HuH-7.5 (cell line): ENCODE results near the gene HEXIM1.

Experiments
- DNase-seq: peaks from one replicate; pipeline ENCODE4 v3.0.0; 2011; ENCODE audit warnings: low spot score

HEXIM1 gene

DNA sequence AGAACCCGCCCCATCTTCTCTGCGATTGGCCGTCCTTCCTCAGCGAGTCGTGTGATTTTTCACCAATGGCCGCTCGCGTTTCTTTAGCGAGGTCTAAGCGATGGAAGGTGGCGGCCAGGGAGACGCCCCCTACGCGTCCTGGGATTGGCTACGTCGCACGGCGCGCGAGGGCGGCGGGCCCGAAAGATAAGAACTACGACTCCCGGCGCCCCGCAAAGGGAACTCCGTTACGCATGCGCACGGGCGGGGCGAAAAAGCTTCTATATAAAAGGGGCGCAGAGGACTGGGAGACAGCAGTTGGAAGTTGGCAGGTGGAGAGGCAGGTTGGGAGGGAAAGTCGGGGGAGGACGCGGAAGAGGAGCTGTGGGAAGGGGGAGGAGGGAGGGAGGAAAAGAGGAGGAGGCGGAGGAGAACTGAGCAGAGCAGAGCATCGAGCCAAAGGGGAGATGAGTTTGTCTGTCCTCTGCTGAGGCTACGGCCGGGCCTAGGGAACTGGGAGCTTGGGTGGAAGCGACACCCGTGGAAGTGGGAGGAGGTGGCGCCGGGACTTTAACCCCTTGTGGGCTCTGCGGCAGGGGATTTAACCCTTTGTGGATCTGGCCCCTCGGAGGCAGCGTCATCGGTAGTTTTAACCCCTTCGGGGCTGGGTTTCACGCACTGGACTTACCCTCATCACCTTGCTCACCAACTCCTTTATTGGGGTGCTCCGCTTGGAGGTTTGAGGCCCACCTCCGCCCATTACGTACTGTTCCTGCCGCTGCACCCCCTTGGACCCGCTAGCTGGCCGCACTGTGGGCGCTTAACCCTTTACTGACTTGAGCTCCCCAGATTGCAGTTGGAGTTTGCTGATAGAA lies at the start of gene HEXIM1:
Gene HEXIM1 (plus strand): TSS at position 293 of the 854 bp plus-strand sequence. CDS start 716 bp downstream, outside the sequence.
- DNase-seq = peak; percentile 98

DNA sequence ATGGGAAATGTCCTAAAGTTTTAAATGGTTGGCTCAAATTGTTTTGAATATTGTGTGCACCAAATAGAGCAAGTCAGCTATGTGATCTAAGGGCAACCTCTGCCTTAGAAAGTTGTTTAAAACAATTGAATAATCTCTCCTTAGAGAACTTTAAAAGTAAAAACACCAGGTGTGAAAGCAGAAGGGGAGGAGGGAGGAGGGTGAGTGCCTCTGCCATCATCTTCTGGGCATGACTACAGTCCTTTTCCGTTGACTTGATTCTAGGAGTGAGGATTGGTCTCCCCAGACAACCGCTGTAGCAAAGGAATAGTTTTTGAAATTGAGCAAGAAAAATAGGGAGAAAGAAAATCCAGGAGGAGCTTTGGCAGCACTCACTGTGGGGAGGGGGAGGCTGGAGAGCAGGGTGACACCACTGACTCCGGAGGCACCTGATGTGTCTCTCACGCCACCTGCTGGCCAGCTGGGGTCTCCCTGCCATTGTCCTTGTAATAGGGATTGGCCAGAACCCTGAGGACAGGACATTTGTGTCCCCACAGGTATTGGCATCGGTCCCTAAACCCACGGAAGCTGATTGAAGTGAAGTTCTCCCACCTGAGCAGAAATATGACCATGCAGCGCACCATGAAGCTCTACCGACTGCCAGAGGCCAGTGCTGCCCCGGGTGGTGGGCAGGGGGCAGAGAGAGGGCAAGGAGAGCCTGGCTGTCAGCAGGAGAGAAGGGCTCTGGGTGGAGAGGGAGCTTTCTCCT lies 49.2 kb upstream of the HEXIM1 start:
- DNase-seq = peak; percentile 96

DNA sequence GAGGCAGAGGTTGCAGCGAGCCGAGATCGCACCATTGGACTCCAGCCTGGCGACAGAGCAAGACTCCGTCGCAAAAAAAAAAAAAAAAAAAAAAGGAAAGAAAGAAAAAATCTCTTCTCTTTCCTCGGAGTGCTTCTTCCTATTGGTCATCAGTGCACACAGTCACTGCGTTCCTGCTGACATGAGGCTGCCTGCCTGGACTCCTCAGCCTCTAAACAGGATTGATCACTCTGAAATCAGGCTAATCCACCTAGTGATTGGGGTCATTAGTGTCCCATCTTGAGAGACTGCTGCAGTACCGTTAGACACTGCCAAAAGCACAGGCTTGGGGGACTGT lies 46.8 kb upstream of the HEXIM1 start:
- no peak for DNase-seq

GRCh38 chr17:45101883-45102811 lies 46.1 kb upstream of the HEXIM1 start:
- peak; percentile 61 for DNase-seq

GRCh38 chr17:45102856-45103255 lies 45.4 kb upstream of the HEXIM1 start:
- no peak for DNase-seq

DNA sequence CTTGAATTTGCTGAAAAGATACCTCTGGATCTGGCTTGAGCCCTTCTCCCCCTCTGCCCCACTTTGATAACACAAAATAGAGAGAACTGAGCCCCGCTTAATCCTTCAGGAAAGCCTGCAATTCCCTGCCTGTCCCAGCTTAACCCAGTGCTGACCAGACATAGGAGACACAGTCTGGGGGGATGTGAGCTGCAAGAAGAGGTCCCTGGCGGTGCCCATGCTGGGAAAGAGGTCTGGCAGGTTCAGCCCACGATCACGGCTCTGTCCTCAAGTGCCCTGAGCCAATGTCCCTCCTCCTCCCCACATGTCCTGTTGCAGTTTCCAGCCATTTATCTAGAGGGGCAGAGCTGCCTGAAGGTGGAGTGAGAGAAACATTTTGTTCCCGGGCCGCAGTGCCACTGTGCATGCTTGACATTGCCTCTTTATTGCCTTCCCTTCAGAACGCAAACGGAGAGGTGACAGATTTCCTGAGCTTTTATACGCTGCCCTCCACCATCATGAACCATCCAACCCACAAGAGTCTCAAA lies 44.9 kb upstream of the HEXIM1 start:
- no peak for DNase-seq

GRCh38 chr17:45104029-45104428 lies 44.2 kb upstream of the HEXIM1 start:
- DNase-seq = no peak

DNA sequence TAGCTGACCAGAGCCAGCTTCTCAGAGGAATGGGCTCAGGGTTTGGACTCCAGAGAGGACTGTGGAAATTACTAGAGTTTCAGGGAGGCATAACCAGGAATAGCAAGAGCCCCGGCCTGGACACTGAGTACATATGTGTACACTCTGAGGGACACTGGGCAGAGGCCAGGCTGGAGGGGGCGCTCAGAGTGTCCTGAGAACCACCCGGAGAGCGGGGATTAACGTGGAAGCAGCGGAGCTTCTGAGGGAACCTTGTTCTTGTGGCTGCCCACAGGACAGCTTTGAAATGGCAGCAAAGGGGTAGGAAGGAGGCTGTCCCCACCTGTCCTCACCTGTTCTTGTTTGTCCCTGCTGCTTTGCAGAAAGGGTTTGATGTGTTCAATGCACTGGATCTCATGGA lies 43.8 kb upstream of the HEXIM1 start:
- no peak for DNase-seq

- no peak for DNase-seq
Observed at GRCh38 chr17:45104907-45105624, 43.2 kb upstream of the HEXIM1 start.

- no peak for DNase-seq
Observed at GRCh38 chr17:45106096-45106495, 42.2 kb upstream of the HEXIM1 start.

DNA sequence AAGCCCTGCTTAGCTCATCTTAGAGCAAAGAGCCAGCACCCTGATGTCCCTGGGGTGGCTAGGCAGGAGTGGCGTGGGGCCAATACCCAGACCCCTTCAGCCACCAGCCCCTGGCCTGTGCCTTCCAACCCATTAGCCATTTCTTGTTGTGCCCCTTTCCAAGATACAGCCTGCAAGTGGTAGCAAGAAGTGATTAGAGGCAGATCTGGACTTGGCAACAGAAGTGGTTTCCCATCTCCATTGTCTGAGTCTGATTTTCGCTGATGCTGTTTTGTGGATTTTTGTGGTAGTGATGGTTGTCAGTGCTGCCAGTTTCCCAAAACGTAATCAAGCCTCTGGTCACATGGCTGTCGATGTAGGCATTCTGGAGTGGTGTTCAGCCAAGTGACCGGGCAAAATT lies 41.7 kb upstream of the HEXIM1 start:
- DNase-seq = no peak

GRCh38 chr17:45107293-45108010 lies 40.8 kb upstream of the HEXIM1 start:
- no peak for DNase-seq

- no peak for DNase-seq
Observed at GRCh38 chr17:45108051-45108450, 40.2 kb upstream of the HEXIM1 start.

- DNase-seq = no peak
Observed at GRCh38 chr17:45108595-45109521, 39.4 kb upstream of the HEXIM1 start.

DNA sequence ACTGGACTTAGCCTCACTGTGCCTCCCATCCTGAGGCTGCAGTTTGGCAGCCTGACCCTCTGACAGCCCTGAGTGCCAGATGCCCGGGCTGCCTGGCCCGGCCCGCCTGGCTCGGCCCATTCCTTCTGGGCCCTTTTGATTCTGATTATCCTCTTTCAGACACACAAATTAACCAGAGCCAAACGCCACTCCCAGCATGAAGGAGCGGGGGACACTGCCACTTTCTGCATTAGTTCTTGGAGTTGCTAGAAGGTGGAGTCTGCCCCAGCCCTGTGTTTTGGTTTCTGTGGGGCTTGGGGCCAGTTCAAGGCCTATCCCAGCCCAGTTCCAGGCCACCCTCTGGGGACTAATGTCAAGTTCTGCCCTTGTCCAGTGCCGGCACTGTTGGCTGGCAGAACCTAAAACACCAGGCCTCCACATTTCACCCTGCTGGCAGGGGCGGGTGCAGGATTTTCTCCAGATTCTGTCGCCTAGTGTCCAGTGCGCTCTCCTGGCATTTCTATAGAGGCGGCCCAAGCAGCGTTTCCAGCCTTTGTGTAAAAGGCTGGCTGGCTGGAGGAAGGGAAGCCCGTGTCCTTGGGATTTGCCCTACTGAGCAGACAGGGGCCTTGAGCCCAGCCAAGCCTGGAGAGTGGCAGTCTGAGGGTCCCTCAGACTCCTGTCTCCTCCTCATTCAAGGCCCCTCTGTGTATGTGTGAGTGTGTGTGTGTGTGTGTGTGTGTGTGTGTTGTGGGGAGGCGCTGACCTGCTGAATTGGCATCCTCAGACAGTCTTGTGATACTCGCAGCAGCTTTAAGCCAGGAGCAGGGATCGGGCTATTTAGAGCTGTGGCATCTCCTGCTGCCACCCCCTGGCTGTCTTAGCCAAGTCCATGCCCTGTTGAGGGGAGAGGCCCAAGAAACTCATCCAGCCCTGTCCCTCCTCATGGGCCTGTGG lies 37.3 kb upstream of the HEXIM1 start:
- no peak for DNase-seq

DNA sequence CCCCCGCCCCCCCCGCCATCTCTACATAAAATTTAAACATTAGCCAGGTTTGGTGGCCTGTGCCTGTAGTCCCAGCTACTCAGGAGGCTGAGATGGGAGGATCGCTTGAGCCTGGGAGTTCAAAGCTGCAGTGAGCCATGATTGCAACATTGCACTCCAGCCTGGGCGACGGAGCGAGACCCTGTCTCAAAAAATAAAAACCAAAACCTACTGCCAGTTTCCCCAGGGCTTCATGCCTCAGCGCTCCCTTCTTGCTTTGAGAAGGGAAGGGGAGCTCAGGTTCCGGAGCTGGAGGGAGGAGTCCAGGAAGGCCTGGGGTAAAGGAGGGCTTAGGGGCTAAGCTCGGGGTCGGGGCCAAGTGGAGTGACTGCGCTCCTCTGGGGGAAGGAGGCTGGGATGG lies 36.4 kb upstream of the HEXIM1 start:
- no peak for DNase-seq

GRCh38 chr17:45112559-45113423 lies 35.5 kb upstream of the HEXIM1 start:
- no peak for DNase-seq

- DNase-seq = no peak
Observed at GRCh38 chr17:45113424-45113754, 34.9 kb upstream of the HEXIM1 start.
